HG03064 (cell line): Measurements from ENCODE around the gene SPOPL.

Experiments used
- ATAC-seq: cut with Tn5 transposase; IDR thresholded peaks from one replicate; pipeline ENCODE4 v1.9.1; 2021; ENCODE audit warnings: low read depth; ENCODE audit not compliant: unreplicated experiment

Gene SPOPL

DNA sequence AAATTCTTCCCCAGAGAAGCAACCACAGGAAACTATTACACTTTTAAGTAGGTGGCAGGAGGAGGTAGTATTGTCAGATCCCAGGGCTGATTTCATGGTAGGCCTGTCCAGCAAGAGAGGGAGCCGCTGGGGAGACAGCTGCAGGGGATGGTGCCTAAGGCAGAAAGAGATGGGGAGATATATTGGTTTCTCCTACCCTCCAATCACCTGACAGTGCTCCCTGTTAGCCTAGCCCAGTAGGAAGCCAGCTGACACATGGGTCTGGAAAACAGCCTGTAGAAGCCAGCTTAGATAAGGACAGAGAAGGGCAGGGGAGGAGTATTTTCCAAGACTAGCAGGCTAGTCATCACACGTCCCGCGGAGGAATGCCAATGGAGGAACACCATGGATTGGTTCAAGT lies 8.2 kb upstream of the SPOPL start:
- ATAC-seq, result no peak

DNA sequence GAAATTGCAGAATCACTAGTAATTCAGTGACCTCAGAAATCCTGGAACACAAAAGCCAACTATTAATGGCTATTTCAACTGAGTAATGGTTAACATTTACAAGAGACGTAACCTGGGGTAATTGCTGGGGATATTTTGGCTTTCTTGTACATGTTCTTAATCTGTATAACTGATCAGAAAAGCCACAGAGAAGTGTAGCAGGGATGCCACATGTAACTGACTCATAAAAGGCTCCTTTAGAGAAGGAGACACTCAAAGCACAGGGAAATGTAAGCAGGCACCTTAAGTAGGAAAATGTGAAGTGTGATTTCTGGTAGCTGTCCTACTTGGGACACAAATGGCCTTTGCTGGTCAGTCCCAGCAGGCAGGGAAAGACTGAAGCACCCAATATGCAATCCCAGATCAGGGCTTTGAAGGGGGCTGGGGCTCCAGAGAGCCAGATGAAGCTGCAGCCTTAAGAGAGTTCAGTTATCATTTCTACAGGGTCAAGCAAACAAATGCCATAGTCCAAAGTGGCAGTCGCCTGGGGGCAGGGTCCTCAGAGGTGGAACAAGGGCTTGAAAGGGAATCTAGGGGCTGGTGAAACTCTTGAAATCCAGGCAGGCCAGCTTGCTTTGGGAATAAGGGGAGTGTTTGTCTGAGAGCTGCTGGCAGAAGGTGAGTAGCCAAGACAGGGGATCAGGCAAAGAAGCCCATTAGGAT lies 7.2 kb upstream of the SPOPL start:
- no peak for ATAC-seq

DNA sequence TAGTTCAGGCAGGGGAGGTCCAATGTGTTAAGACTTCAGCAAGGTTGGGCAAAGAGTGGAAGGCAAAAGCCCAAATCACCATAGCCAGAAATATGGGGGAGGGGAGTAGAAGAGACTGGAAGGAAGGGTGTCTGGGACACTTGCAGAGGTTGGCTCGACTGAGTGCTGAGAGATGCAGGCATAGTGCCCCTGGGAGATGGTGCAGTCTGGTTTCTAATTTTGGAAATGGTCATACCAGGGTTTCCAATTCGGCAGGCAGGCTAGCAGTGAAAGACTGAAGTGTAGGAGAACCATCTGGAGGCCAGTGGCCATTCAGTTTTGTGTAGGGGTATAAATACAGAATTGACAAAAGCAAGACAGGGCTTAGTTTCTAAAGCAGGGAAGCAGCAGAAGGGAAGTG lies 6.2 kb upstream of the SPOPL start:
- ATAC-seq, result no peak

DNA sequence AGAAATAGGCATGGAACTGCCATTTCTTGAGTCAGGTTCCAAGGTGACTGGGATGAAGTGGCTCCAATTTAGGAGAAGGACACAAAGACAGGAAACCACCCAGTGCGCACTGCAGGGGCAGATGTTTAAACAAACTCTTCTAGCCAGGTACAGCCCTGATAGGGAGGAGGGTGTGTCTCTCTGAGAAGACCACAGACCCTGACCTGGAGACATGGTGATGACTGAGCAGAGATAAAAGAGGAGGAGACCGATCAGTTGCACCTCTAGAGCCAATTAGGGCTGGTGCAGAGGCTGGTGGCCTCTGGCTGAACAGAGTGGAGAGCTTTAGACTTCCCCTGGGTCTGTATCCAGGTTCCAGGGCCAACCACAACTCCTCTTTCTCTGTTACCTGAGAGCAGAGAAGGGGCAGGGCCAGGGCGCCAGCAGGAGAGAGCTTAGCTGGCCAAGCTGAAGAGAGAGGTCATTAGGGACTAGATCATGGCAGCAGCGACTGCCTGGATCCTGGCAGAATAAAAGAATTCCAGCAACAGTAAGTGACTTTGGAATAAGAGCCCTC lies 5.4 kb upstream of the SPOPL start:
- no peak for ATAC-seq

DNA sequence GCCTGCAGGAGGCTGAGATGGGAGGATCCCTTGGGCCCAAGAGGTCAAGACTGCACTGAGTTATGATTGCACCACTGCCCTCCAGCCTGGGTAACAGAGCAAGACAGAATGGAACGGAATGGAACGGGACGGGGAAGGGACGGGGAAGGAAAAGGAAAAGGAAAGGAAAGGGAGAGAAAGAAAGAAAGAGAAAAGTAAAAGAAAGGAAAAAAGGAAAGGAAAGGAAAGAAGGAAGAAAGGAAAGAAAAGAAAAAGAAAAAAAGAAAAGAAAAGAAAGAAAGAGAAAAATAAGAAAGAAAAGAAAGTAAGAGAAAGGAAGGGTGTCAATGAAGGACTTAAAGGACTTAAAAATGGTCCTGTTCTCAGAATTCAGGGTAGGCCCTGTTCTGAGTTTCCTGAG lies 4.3 kb upstream of the SPOPL start:
- no peak for ATAC-seq

DNA sequence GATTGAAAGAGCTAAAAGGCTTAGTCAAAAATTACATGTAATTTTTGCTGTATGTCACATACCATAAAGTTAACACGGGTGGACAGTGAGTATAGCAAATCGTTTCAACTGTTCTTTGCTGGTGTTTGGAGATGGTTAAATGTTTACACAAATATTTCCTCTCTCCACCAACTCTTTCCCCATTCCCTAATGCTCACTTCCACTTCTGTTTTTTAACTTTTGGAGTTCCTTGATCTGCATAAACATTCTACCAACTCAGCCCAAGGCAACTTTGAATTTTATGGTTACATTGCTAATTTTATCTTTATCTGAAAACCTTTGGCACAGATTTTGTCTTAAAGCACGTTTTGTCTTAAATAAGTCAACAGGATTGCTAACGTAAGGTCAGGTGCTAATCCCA lies 1.9 kb upstream of the SPOPL start:
- no peak for ATAC-seq

DNA sequence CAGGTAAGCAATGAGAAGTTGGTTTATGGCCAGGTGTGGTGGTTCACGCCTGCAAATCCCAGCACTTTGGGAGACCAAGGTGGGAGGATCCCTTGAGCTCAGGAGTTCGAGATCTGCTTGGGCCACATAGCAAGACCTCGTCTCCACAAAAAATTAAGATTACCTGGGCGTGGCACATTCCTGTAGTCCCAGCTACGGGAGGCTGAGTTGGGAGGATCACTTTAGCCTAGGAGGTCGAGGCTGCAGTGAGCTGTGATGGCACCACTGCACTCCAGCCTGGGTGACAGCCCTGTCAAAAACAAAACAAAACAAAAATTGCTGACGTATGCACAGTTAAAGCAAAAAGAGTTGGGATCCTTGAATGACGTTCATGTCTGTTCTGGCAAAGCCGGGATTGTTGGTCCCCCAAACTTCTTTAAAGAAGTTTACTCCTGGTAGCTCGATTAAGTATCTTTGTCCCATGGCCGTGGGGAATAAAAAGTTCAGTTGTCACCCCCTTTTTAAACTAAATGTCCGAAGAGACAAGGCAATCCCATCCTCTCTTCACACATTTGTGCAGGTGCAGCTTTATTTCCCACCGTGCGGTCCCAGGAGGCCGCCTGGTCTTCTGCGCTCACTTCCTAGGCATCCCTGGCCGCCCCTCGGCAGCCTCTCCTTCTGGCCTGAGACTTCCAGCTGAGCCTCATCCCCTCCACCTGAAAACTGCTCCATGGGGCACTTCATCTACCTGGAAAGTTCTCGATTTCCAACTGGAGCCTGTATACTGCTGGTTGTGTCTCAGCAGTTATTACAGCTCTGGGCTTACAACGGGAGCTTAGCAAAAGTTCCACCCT lies 762 bp upstream of the SPOPL start:
- peak; percentile 4 for ATAC-seq

DNA sequence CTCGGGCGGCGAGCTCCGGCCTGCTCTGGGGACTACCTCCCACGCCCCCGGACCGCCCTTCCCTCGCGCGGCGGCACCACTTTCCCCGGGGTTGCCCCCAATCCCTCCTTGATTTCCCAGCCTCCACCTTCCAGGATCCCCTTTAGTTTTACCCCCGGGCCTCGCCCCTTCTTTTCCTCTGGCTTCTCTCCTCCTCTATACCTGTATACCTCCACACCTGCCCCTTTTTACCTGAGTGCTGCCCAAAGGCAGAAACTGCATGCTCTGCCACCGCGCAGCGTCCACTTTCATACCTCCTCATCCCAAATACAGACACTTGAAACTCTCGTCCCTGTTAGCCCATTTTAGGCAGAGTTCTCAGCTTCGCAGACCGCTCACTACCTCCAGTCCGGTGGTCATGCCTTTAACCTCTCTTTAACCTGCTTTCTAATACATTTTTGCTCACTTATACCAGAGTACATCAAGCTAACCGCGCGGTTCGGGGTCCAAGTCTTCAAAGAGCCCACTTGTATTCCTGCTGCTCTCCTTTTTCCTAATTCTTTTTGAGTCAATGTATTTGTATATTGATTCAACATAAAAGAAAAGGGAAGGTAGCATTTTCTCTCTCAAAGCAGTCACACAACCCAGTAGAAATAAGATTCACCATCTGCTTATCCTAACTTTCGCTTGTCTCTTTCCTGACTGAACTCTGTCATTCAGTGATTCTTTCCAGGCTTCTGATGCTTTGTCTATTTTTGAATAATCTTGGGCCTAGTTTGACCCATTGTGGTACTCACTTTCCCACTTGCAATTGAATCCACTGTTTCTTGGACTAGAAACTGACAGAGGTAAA lies 901 bp downstream of the SPOPL start:
- no peak for ATAC-seq

DNA sequence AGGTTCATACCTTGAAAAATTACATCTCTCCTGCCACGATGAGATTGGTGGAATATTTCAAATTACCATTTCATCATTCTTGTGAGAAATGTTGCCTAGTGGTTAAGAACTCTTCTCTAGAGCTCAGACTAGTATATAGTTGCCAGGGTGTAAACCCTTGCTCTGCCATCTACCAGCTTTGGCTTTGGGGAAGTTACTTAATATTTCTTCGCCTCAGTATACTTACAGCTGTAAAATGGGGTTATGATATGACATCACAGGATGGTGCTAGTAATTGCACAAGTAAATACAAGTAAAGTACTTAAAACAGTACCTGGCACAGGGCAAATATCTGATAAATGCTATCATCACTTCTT lies 1.5 kb downstream of the SPOPL start:
- ATAC-seq, result no peak

DNA sequence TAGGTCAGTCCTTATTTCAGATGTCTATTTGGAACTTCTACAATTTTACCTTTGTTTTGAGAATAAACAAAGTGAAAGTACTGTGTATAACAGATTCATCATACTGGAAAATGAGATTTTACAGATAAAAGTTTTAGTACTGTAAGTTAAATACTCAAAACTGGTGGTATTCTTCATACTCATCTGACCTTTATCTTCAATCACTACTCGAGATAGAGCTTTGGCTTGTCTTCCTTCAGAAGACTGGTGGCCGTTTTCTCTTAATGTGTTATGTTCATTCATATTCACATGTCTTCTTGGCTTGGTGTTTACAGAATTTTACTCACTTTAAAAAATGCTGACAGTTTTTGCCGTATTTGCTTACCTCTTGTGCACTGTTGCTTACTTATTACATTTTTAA lies 2.1 kb downstream of the SPOPL start:
- no peak for ATAC-seq

DNA sequence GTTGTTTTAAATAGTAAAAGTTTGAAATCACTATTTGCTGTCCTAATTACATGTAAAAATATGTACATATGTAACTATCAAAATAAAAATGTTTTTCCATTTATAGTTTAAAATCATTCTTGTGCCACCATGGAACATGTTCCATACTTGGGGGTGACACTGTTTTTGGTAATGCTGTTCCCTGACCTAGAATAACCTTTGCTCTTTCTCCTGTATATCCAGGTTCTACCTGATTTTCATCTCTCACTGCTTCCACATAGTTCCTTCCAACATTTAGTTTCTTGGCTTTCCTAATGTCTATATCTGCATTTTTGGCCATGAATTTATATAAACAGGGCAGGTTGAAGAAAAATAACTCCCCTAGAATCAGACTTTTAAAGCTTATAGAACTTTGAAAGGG lies 2.5 kb downstream of the SPOPL start:
- no peak for ATAC-seq

DNA sequence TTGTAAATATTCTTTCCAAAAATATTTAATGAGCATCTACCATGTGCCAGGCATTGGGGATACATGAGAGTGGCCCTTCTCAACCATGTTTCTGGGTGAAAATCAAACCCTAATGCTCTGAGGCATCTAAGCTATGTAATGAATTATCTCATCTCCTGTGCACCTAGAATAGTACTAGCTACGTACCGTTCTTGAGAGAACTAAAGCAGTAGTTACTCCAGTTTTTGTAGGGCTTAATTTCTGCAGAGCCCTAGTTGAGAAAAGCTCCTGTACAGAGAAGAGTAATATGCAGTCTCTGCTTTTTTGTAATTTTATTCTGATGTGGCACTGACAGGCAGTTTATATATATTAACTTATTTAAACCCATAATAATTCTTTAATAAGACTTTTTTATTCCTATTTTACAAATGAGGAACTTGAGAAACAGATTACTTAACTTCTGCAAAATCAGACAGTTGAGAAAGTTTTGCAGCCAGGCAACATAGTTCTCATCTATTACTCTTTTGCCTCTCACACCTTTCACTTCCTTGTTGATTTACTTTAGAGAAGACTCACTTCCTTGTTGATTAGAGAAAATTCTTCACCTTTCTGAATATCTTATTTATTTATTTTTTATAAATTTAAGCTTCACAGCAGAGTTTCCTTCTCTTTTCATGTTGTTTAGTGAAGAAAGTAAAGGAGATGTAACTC lies 3.1 kb downstream of the SPOPL start:
- ATAC-seq, result peak; percentile 43

DNA sequence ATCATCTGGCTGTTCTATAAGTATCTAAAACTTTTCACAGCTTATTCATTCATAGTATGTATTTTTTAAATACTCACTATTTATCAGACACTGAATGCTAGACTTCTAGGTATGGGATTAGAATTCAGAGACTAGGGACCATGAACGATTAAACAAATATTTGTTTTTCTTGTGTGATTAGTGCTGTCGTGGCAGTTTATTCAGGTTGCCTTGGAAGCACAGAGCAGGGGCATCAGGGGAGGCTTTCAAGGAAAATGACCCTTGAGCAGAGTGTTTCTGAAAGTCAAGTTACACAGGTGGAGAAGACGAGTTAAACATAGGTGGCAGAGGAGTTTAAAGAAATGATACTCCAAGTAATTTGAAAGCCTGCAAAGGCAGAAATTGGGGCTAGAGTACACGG lies 5.7 kb downstream of the SPOPL start:
- no peak for ATAC-seq

DNA sequence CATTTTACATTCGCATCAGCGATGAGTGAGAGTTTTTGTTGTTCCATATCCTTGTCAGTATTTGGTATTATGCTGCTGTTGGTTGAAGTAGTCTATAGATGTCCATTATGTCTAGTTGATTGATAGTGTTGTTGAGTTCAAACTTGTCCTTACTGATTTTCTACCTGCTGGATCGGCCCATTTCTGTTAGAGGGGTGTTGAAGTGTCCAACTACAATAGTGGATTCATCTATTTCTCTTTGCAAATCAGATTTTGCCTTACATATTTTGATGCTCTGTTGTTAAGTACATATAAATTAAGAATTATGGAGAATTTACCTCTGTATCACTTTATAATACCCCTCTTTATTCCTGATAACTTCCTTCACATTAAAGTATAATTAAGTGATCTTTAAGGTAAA lies 8.7 kb downstream of the SPOPL start:
- ATAC-seq, result no peak

DNA sequence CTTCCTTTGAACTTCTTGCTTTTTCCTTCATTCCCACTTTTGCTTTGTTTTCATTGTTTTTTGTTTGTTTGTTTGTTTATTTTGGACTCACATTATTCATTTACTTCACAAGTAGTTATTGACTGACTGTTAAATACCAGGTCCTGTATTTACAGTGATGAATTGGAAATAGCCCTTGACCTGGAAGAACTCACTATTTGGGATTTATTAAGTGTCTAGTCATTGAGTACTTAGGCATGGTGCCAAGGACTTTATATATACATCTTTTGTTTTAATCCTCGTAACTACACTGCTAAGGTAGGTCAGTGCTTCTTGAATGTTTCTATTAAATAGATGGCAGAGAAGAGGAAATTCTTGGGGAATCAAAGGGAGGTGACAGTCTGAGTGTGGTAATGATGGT lies 11.1 kb downstream of the SPOPL start:
- ATAC-seq, result no peak

DNA sequence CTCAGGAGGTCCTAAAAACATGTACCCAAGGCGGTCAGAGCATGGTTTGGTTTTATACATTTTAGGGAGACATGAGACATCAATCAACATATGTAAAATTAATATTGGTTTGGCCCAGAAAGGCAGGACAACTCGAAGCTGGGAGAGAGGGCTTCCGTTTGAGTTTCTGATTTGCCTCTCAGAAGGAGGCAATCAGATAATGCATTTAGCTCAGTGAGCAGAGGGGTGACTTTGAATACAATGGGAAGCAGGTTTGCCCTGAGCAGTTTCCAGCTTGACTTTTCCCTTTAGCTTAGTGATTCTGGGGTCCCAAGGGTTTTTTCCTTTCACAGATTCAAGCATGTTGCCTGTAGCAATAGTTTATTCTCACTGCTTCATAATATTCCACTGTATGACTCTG lies 12.6 kb downstream of the SPOPL start:
- no peak for ATAC-seq

DNA sequence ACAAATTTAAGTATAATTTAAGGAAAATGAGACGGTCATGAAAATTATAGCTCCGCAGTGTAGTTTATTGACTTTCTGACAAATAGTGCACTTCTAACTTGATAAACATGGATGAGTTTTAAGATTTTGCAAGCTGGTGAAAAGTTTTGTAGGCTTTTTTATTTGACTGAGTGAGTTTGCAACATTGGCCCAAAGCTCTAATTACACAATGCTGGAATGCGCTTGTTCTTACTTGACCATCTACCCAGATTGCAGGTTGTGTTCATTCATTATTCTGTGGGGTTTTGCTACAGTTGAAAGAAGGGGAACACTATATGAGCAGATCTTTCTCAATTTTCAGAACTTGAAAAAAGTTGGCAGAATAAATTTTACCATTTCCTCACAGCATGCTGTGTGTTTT lies 13.5 kb downstream of the SPOPL start:
- ATAC-seq, result no peak

DNA sequence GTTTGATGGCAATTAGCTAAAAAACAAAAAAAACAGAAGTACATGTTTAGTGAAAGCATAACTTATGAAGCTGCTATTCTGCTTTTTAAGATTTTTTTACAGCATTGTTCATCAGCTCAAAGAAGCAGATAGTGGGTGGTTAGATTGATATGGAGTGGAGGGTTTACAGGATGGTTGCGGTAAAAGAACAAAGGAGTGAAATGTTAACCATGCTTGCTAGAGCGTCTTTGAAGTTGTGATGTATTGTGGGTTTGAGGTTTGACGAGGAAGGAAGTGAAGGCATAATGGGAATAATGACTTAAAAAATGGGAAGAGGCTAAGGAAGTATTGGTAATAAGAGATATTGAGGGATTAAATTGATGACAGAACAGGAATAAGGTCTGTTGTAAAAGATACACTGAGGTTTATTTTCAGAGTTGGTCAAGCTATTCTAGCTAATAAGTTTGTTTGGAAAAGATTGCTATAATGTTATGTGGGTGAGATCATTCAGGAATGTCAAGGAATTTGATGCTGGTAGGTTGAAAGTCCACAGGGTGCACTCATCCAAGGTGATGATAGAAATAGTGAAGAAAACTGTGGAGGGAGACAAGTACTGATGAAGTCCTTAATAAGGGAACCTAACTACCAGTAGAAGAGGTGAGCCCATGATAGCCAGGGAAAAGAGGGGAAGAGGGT lies 14.6 kb downstream of the SPOPL start:
- no peak for ATAC-seq

DNA sequence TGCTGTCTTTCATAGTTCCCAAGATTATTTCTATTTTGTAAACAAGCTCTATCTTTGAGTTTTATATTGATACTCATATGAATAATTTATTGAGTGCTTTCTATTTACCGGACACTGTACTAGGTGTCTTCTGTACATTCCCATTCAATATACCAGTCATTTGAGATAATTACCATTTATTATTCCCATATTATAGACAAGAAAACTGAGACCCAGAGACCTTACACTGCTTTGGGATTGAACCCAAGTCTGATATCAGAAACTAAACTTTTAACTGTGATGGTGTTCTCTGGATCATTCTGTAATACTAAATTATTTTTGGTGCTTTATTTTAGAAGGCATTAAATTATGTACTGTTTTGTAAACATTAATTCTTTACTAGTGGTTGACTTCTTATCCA lies 17.3 kb downstream of the SPOPL start:
- no peak for ATAC-seq

DNA sequence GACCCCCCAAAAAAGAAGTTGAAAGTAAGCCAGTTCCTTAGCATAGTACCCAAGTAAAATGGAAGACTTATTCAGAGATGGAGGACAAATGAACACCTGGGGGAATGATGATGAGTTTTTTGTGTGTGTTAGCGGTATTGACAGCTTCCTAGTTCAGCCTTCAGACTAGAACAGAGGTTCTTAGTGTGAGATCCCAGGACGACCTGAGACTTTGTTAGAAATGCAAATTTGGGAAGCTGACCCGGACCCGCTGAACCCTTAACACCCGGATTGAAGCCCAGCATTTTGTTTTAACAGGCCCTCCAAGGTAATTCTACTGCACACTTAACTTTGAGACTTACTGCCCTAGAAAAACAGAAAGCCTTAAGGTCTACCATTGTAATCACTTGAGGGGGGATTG lies 20.3 kb downstream of the SPOPL start:
- no peak for ATAC-seq
